GM23338 (cell line): ENCODE results near the gene DSCAML1. TPM values are rescaled to one million over a fixed set of nuclear protein-coding genes. Genes with fewer than 3 reads are reported as not detected.

Source experiments
- ATAC-seq: fragments of 200-7000 bp; cut with Tn5 transposase; 3 replicates; pipeline ENCODE4 v1.9.1; 2020
- DNase-seq: peaks from one replicate; pipeline ENCODE4 v3.0.0-alpha.2; 2015; ENCODE audit warnings: low spot score
- H2AFZ ChIP-seq: fragments of 200-600 bp; sonication (generic); 2 replicates; pipeline ENCODE4 v1.8.0; 2016; ENCODE audit warnings: antibody characterized with exemption, mild to moderate bottlenecking, moderate library complexity
- H3F3A ChIP-seq: fragments of 200-600 bp; sonication (generic); replicated peaks from 2 replicates; pipeline ENCODE4 v1.8.0; 2017; ENCODE audit warnings: antibody characterized with exemption, mixed run types, low read depth
- H3K27ac ChIP-seq: fragments of 200-600 bp; sonication (generic); 2 replicates; pipeline ENCODE4 v1.6.1; 2016; ENCODE audit warnings: low read depth
- H3K27me3 ChIP-seq: fragments of 200-600 bp; sonication (generic); 2 replicates; pipeline ENCODE4 v1.8.0; 2016; ENCODE audit warnings: mild to moderate bottlenecking, mixed run types, moderate library complexity; ENCODE audit not compliant: insufficient read depth
- H3K36me3 ChIP-seq: fragments of 200-600 bp; sonication (generic); 2 replicates; pipeline ENCODE4 v1.8.0; 2016; ENCODE audit warnings: mild to moderate bottlenecking; ENCODE audit not compliant: insufficient read depth
- H3K4me1 ChIP-seq: fragments of 200-600 bp; sonication (generic); 2 replicates; pipeline ENCODE4 v1.8.0; 2016; ENCODE audit warnings: mild to moderate bottlenecking, moderate library complexity; ENCODE audit not compliant: insufficient read depth
- H3K4me2 ChIP-seq: fragments of 200-600 bp; sonication (generic); 2 replicates; pipeline ENCODE4 v1.7.1; 2017; ENCODE audit warnings: mixed run types
- H3K4me3 ChIP-seq: fragments of 200-600 bp; sonication (generic); 2 replicates; pipeline ENCODE4 v1.6.1; 2016; ENCODE audit warnings: mixed run types
- H3K79me2 ChIP-seq: fragments of 200-600 bp; sonication (generic); replicated peaks from 2 replicates; pipeline ENCODE4 v1.8.0; 2017; ENCODE audit warnings: mild to moderate bottlenecking; ENCODE audit not compliant: insufficient read depth
- H3K9me2 ChIP-seq: fragments of 200-600 bp; sonication (generic); 2 replicates; pipeline ENCODE4 v1.8.0; 2017; ENCODE audit not compliant: insufficient read depth
- H4K20me1 ChIP-seq: fragments of 200-600 bp; sonication (generic); replicated peaks from 2 replicates; pipeline ENCODE4 v1.8.0; 2017; ENCODE audit warnings: mild to moderate bottlenecking; ENCODE audit not compliant: insufficient read depth
- H3K27ac Mint-ChIP-seq: 2 replicates; pipeline ENCODE4 v1.8.0; 2020; ENCODE audit warnings: inconsistent platforms, mild to moderate bottlenecking, moderate library complexity, mixed read lengths
- H3K27me3 Mint-ChIP-seq: 3 replicates; pipeline ENCODE4 v1.8.0; 2022; ENCODE audit warnings: low read depth, mild to moderate bottlenecking, moderate library complexity, mixed read lengths, inconsistent platforms; ENCODE audit not compliant: insufficient read depth, poor library complexity
- H3K36me3 Mint-ChIP-seq: 3 replicates; pipeline ENCODE4 v1.8.0; 2021; ENCODE audit warnings: low read depth, mild to moderate bottlenecking, inconsistent platforms, moderate library complexity, mixed read lengths
- H3K4me1 Mint-ChIP-seq: 3 replicates; pipeline ENCODE4 v1.8.0; 2020; ENCODE audit warnings: mild to moderate bottlenecking, inconsistent platforms, mixed read lengths
- H3K4me3 Mint-ChIP-seq: 3 replicates; pipeline ENCODE4 v1.8.0; 2021; ENCODE audit warnings: moderate library complexity, mild to moderate bottlenecking, inconsistent platforms, mixed read lengths
- H3K9me3 Mint-ChIP-seq: 3 replicates; pipeline ENCODE4 v1.8.0; 2020; ENCODE audit warnings: moderate library complexity, mild to moderate bottlenecking, inconsistent platforms, mixed read lengths
- CREB1 ChIP-seq: fragments of 250-450 bp; sonication (Bioruptor Pico); IDR thresholded peaks from 2 replicates; pipeline ENCODE4 v1.5.0; 2020; ENCODE audit warnings: low read depth, mild to moderate bottlenecking, moderate library complexity
- CTCF ChIP-seq, 2 experiments: fragments of 200-600 bp in 1 of 2; sonication (generic) in 1 of 2; conservative IDR thresholded peaks; 2 replicates each; pipeline versions ENCODE4 v1.5.1 to v1.6.1; 2016 to 2017; ENCODE audit warnings: antibody characterized with exemption in 2 of 2, low read depth in 2 of 2, mild to moderate bottlenecking in 2 of 2, moderate library complexity in 1 of 2
- ETS1 ChIP-seq: IDR thresholded peaks from 2 replicates; pipeline ENCODE4 v1.6.1; 2016; ENCODE audit warnings: antibody characterized with exemption
- EZH2phosphoT487 ChIP-seq: fragments of 200-600 bp; sonication (generic); IDR thresholded peaks from one replicate; pipeline ENCODE4 v1.8.1; 2018; ENCODE audit warnings: antibody characterized with exemption; ENCODE audit not compliant: unreplicated experiment
- JUNB ChIP-seq: IDR thresholded peaks from one replicate; pipeline ENCODE4 v1.6.1; 2016; ENCODE audit warnings: antibody characterized with exemption; ENCODE audit not compliant: unreplicated experiment
- NANOG ChIP-seq: IDR thresholded peaks from 2 replicates; pipeline ENCODE4 v1.6.1; 2016; ENCODE audit warnings: antibody characterized with exemption, borderline replicate concordance
- POLR2AphosphoS5 ChIP-seq: IDR thresholded peaks from 2 replicates; pipeline ENCODE4 v1.6.1; 2016; ENCODE audit warnings: antibody characterized with exemption, low read depth
- STAT1 ChIP-seq: IDR thresholded peaks from one replicate; pipeline ENCODE4 v1.6.1; 2016; ENCODE audit warnings: antibody characterized with exemption; ENCODE audit not compliant: unreplicated experiment
- ZNF114 ChIP-seq: fragments of 250-450 bp; sonication (Bioruptor Pico); IDR thresholded peaks from 2 replicates; pipeline ENCODE4 v1.5.0; 2020; ENCODE audit warnings: mild to moderate bottlenecking, moderate library complexity
- ZNF331 ChIP-seq: fragments of 250-450 bp; sonication (Bioruptor Pico); IDR thresholded peaks from 2 replicates; pipeline ENCODE4 v1.5.0; 2020; ENCODE audit warnings: low read depth, mild to moderate bottlenecking, moderate library complexity
- ZNF462 ChIP-seq: fragments of 250-450 bp; sonication (Bioruptor Pico); IDR thresholded peaks from 2 replicates; pipeline ENCODE4 v1.5.0; 2020; ENCODE audit warnings: mild to moderate bottlenecking, moderate library complexity
- polyA plus RNA-seq: library from polyadenylated mRNA; unstranded; fragments of >200 nt; fragmentation: Nextera tagmentation; extraction: Ambion mirVana; gene quantifications from 2 replicates; pipeline ENCODE4 v1.2.1, GENCODE V29; 2016
- total RNA-seq: library from RNA; depleted of rRNA; stranded (reverse); fragments of >200 nt; shearing (Covaris generic); gene quantifications from 2 replicates; pipeline ENCODE4 v1.2.3, GENCODE V29; 2014

Gene DSCAML1
- total and polyA plus RNA-seq, 2 experiments from 2014 or later: 0.17 TPM; not detected in 1

GRCh38 chr11:117412176-117412575 is 384.8 kb downstream of the DSCAML1 start:
- no peak overlapping the region for H2AFZ ChIP-seq
- no peaks in the 10 kb centered on the region for H3K79me2 ChIP-seq
- Mint-ChIP-seq H3K4me3 (no peak overlapping the region), H3K9me3 (no peaks in the 10 kb centered on the region), H3K27ac (no peak overlapping the region), H3K27me3 (peaks cover 9% of the 10 kb centered on the region), H3K4me1 (peaks cover 21% of the 10 kb centered on the region), H3K36me3 (peaks cover 23% of the 10 kb centered on the region)
- no peak for TF ChIP-seq CTCF (conservative IDR thresholded peaks at IDR 0.05; ENCODE audit: low read depth in 2 of 2)
- no peaks in the 10 kb centered on the region for H3K27me3 ChIP-seq
- no peak overlapping the region for H3K4me3 ChIP-seq
- no peaks in the 10 kb centered on the region for H3K9me2 ChIP-seq
- DNase-seq (no peak), ATAC-seq (no peak)
- no peaks in the 10 kb centered on the region for H3K4me1 ChIP-seq
- no peak overlapping the region for H3K4me2 ChIP-seq
- H3F3A ChIP-seq: no peaks in the 10 kb centered on the region
- H4K20me1 ChIP-seq: no peaks in the 10 kb centered on the region
- H3K36me3 ChIP-seq: peaks cover 4% of the 10 kb centered on the region; the same call in 1 of the 2 replicates
- no peak overlapping the region for H3K27ac ChIP-seq

- H3K9me2 ChIP-seq: no peaks in the 10 kb centered on the region
- H3K27ac ChIP-seq: no peak overlapping the region
- no peak; the same call in 2 of the 3 replicates for ATAC-seq
- H3K4me1 ChIP-seq: no peaks in the 10 kb centered on the region
- H3K4me3 Mint-ChIP-seq: no peak overlapping the region
- no peak for DNase-seq
- H3K4me1 Mint-ChIP-seq: peaks cover 21% of the 10 kb centered on the region
- no peak overlapping the region for H3K4me3 ChIP-seq
- H3K4me2 ChIP-seq: no peak overlapping the region
- H3K79me2 ChIP-seq: no peaks in the 10 kb centered on the region
- peaks cover 10% of the 10 kb centered on the region for H3K27me3 Mint-ChIP-seq
- no peaks in the 10 kb centered on the region for H3K9me3 Mint-ChIP-seq
- no peaks in the 10 kb centered on the region for H3F3A ChIP-seq
- peaks cover 4% of the 10 kb centered on the region; the same call in 1 of the 2 replicates for H3K36me3 ChIP-seq
- H3K36me3 Mint-ChIP-seq: peaks cover 25% of the 10 kb centered on the region
- H4K20me1 ChIP-seq: no peaks in the 10 kb centered on the region
- H3K27me3 ChIP-seq: no peaks in the 10 kb centered on the region
- no peak overlapping the region for H2AFZ ChIP-seq
- H3K27ac Mint-ChIP-seq: no peak overlapping the region
- no peak for TF ChIP-seq EZH2phosphoT487
- no peak for TF ChIP-seq JUNB
- TF ChIP-seq POLR2AphosphoS5: no peak
- TF ChIP-seq ZNF331: no peak
- TF ChIP-seq NANOG: no peak
- no peak for TF ChIP-seq CTCF (conservative IDR thresholded peaks at IDR 0.05; ENCODE audit: low read depth in 2 of 2)
- TF ChIP-seq ZNF114 (CRISPR knock-in tag): no peak
- no peak for TF ChIP-seq ZNF462 (CRISPR knock-in tag)
- no peak for TF ChIP-seq ETS1
- TF ChIP-seq STAT1: no peak
- TF ChIP-seq CREB1 (CRISPR knock-in tag): no peak
Measured at GRCh38 chr11:117411736-117412135, 385.3 kb downstream of the DSCAML1 start.
